ENCODE data around the gene ACTR2. TPM values are rescaled to one million over a fixed set of nuclear protein-coding genes. Genes with fewer than 3 reads are reported as not detected.
"Not testable (repeated sequence)": the region's sequence is repeated elsewhere in the genome, so short reads cannot be mapped to it uniquely, and the experiment has no call there.

ACTR2 gene
- total RNA-seq, 4 donors from 2014 or later = 58.6 to 86.1 (median 80.0) TPM

DNA sequence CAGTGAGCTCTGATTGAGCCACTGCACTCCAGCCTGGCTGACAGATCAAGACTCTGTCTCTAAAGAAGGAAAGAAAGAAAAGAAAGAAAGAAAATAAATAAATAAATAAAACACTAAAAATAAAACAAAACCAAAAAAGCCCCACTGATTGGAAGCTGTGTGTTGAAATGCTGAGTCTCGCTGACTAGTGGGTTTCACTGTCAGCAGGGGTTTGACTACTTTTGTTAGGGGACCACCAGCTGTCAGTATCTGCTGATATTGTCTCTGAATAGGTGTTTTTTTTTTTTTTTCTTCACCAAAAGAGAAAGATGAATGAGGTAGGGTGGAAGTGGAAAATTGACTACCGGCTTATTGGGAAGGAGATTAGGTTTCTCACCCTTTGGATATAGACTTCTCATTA is 12.8 kb upstream of the ACTR2 start:
- no peaks in the 10 kb centered on the region for H3K36me3 ChIP-seq
- no peak for TF ChIP-seq POLR2A (IDR thresholded peaks at IDR 0.05)
- TF ChIP-seq CTCF (IDR thresholded peaks at IDR 0.05) = no peak
- TF ChIP-seq EP300 (IDR thresholded peaks at IDR 0.05) = no peak
- no peak for DNase-seq (ENCODE audit: low spot score in 2 of 2)
- no peaks in the 10 kb centered on the region for H3K4me1 ChIP-seq
- H3K4me3 ChIP-seq = no peak overlapping the region
- no peaks in the 10 kb centered on the region for H3K9me3 ChIP-seq
- WGBS, 2 donors = 89 to 97% methylated on average over 2 of the region's 2 CpGs
- H3K27ac ChIP-seq = no peak overlapping the region
- H3K27me3 ChIP-seq = no peaks in the 10 kb centered on the region

DNA sequence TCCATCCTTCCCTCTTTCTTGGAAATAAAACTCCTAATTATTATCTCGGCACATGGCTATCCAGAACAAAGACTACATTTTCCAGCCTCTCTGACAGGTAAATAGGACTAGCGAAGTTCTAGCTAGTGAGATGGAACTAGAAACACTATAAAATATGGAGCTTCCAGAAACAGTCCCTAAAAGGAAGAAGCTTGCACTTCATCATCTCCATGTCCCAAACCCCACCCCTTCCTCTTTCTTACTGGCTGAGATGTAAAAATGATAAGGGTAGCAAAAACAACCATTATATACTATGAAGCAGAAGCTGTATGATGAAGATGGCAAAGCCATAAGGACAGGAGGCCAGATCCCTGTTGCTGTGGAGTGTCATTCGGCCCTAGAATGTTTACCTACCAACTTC is 11.7 kb upstream of the ACTR2 start:
- DNase-seq (ENCODE audit: low spot score in 2 of 2) = no peak
- 96 to 99% methylated on average over 3 of the region's 3 CpGs for WGBS, 2 donors
- no peak overlapping the region for H3K4me3 ChIP-seq
- no peak overlapping the region for H3K27ac ChIP-seq
- H3K9me3 ChIP-seq = no peaks in the 10 kb centered on the region
- H3K36me3 ChIP-seq = no peaks in the 10 kb centered on the region
- no peaks in the 10 kb centered on the region for H3K4me1 ChIP-seq
- no peaks in the 10 kb centered on the region for H3K27me3 ChIP-seq
- TF ChIP-seq POLR2A (IDR thresholded peaks at IDR 0.05) = no peak
- TF ChIP-seq EP300 (IDR thresholded peaks at IDR 0.05) = no peak
- no peak for TF ChIP-seq CTCF (IDR thresholded peaks at IDR 0.05)

DNA sequence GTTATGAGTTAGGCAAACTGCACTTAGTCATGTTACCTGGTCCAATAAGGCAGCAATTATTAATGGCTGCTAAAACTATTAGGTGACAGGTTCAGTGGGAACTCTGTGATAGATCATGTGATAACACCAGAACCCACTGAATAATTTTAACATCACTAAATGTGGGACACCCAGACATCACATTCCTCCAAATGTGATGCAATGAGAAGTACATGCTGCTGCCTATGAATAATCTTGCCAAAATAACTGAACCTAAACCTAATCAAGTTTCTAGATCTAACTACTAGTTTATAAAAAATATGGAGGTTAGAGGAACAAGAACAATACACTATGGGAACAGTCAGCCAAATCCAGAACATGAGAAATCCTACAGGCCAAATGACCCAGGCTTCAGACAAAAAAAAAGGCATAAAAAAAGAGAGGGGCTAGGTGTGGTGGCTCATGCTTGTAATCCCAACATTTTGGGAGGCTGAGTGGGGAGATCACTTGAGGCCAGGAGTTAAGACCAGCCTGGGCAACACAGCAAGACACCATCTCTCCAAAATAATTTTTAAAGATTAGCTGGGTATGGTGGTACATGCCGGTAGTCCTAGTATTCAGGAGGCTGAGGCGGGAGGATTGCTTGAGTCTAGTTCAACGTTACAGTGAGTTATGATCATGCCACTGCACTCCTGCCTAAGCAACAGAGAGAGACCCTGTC is 7.0 kb upstream of the ACTR2 start:
- DNase-seq (ENCODE audit: low spot score in 2 of 2) = no peak
- TF ChIP-seq POLR2A (IDR thresholded peaks at IDR 0.05) (no peak), EP300 (IDR thresholded peaks at IDR 0.05) (no peak), CTCF (IDR thresholded peaks at IDR 0.05) (no peak)
- H3K4me1 ChIP-seq = no peaks in the 10 kb centered on the region
- no peaks in the 10 kb centered on the region for H3K36me3 ChIP-seq
- H3K9me3 ChIP-seq = no peaks in the 10 kb centered on the region
- H3K27ac ChIP-seq = no peak overlapping the region
- WGBS, 2 donors = 91 to 92% methylated on average over 3 of the region's 3 CpGs
- H3K27me3 ChIP-seq = no peaks in the 10 kb centered on the region
- H3K4me3 ChIP-seq = no peak overlapping the region

- not testable (repeated sequence) for H3K27me3 ChIP-seq; H3K4me1 ChIP-seq; DNase-seq (ENCODE audit: low spot score in 2 of 2); H3K9me3 ChIP-seq; H3K4me3 ChIP-seq; H3K36me3 ChIP-seq; H3K27ac ChIP-seq
- 90 to 97% methylated on average over 8 of the region's 8 CpGs for WGBS, 2 donors
Measured at GRCh38 chr2:65221275-65221674, 6.4 kb upstream of the ACTR2 start.

DNA sequence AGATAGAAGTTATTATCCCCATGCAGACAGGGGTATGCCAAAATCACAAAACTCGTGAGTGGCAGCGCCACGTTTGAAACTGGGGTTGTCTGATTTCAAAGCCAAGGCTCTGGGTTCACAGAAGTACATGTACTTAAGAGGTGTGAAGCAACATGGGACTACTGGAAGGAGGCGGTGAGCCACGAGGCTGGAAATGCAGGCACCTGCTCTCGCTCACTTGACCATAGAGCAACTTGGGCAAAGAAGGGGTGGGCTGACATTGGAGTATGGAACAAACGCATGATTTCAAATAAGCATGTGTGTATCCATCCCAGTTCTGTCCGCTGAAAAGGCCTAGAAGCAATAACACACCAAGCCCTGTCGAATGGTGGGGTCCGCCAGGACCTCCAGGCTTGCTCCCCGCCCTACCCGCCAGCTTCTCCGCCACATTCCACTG is 593 bp upstream of the ACTR2 start:
- peak in 1 of 2 donors; percentile 5 for DNase-seq (ENCODE audit: low spot score in 2 of 2)
- Histone ChIP-seq H3K9me3 (no peaks in the 10 kb centered on the region), H3K36me3 (no peaks in the 10 kb centered on the region), H3K27me3 (no peaks in the 10 kb centered on the region), H3K4me3 (peak overlapping the region; percentile 76 to 98 (median 92)), H3K27ac (peak overlapping the region in 3 of 4 donors; percentile 84 to 98 (median 97)), H3K4me1 (peaks cover 0 to 43% (median 22%) of the 10 kb centered on the region in 4 donors)
- WGBS, 2 donors = 3% methylated on average over 9 to 13 of the region's 13 CpGs
- TF ChIP-seq CTCF (IDR thresholded peaks at IDR 0.05) (no peak), EP300 (IDR thresholded peaks at IDR 0.05) (no peak)

Measured in tibial nerve (tissue), 4 donors.